ENCODE results near the gene PSTPIP1. TPM values are rescaled to one million over a fixed set of nuclear protein-coding genes. Genes with fewer than 3 reads are reported as not detected.

PSTPIP1 gene
- total RNA-seq, 3 donors from 2014 or later (not counting 1 experiment from before 2014, with no cell fraction given), result 218 to 316 (median 228) TPM

- H3K36me3 Mint-ChIP-seq, result no peaks in the 10 kb centered on the region
- no peak for ATAC-seq
- H3K36me3 ChIP-seq (ENCODE audit: control insufficient read depth, insufficient read depth, low read length), result peaks cover 33% of the 10 kb centered on the region
Observed at GRCh38 chr15:77010857-77011256, 15.9 kb downstream of the PSTPIP1 start.

GRCh38 chr15:77012117-77012712 lies 17.3 kb downstream of the PSTPIP1 start:
- H3K36me3 Mint-ChIP-seq, result no peaks in the 10 kb centered on the region
- peaks cover 99% of the 10 kb centered on the region for H3K4me1 ChIP-seq (ENCODE audit: control insufficient read depth, insufficient read depth, low read length)
- H3K27me3 Mint-ChIP-seq (ENCODE audit: low read depth in 2 of 2), result no peaks in the 10 kb centered on the region
- H3K27me3 ChIP-seq (ENCODE audit: control insufficient read depth, insufficient read depth, low read length), result no peaks in the 10 kb centered on the region
- H3K27ac Mint-ChIP-seq, result peak overlapping the region; percentile 96 to 99
- peak overlapping the region; percentile 90 for H3K4me3 Mint-ChIP-seq
- H3K4me1 Mint-ChIP-seq, result peaks cover 58 to 83% of the 10 kb centered on the region in 2 donors
- WGBS (ENCODE audit: insufficient coverage), result 94% methylated on average over 3 of the region's 3 CpGs
- H3K9me3 ChIP-seq (ENCODE audit: control insufficient read depth, insufficient read depth, low read length), result no peaks in the 10 kb centered on the region
- ATAC-seq (no peak), DNase-seq (no peak)
- no peak overlapping the region for H3K4me3 ChIP-seq (ENCODE audit: low read length)
- H3K36me3 ChIP-seq (ENCODE audit: control insufficient read depth, insufficient read depth, low read length), result peaks cover 31% of the 10 kb centered on the region
- no peaks in the 10 kb centered on the region for H3K9me3 Mint-ChIP-seq
- H3K27ac ChIP-seq (ENCODE audit: low read length), result peak overlapping the region; percentile 84
- TF ChIP-seq CTCF (IDR thresholded peaks at IDR 0.05), result no peak
- intact Hi-C loops (cut with micrococcal nuclease), result loop anchor here (5.0 kb wide), 2 partner anchors 80 to 170 kb away; partner anchors contain the start of gene RCN2

More at GRCh38 chr15:77010857-77011256, 15.9 kb downstream of the PSTPIP1 start:
- 37% methylated on average over 3 of the region's 4 CpGs for WGBS (ENCODE audit: insufficient coverage)
- DNase-seq, result peak in 1 of 2 donors; percentile 61
- Histone ChIP-seq H3K27me3 (ENCODE audit: control insufficient read depth, insufficient read depth, low read length) (no peaks in the 10 kb centered on the region), H3K4me3 (ENCODE audit: low read length) (no peak overlapping the region), H3K9me3 (ENCODE audit: control insufficient read depth, insufficient read depth, low read length) (no peaks in the 10 kb centered on the region), H3K4me1 (ENCODE audit: control insufficient read depth, insufficient read depth, low read length) (peaks cover 91% of the 10 kb centered on the region), H3K27ac (ENCODE audit: low read length) (peak overlapping the region; percentile 61)
- Mint-ChIP-seq H3K9me3 (no peaks in the 10 kb centered on the region), H3K4me3 (peak overlapping the region; percentile 49), H3K4me1 (peaks cover 64 to 84% of the 10 kb centered on the region in 2 donors), H3K27me3 (ENCODE audit: low read depth in 2 of 2) (no peaks in the 10 kb centered on the region), H3K27ac (peak overlapping the region; percentile 85 to 96)
- intact Hi-C loops (cut with micrococcal nuclease), result loop anchor here (5.0 kb wide), 2 partner anchors 79 to 171 kb away; partner anchors contain the start of gene RCN2
- TF ChIP-seq CTCF (IDR thresholded peaks at IDR 0.05), result no peak

GRCh38 chr15:77012868-77013267 lies 17.9 kb downstream of the PSTPIP1 start:
- H3K27me3 Mint-ChIP-seq (ENCODE audit: low read depth in 2 of 2), result no peaks in the 10 kb centered on the region
- H3K27me3 ChIP-seq (ENCODE audit: control insufficient read depth, insufficient read depth, low read length), result no peaks in the 10 kb centered on the region
- peaks cover 99% of the 10 kb centered on the region for H3K4me1 ChIP-seq (ENCODE audit: control insufficient read depth, insufficient read depth, low read length)
- H3K36me3 ChIP-seq (ENCODE audit: control insufficient read depth, insufficient read depth, low read length), result peaks cover 32% of the 10 kb centered on the region
- H3K27ac ChIP-seq (ENCODE audit: low read length), result peak overlapping the region; percentile 84
- H3K9me3 Mint-ChIP-seq, result no peaks in the 10 kb centered on the region
- ATAC-seq, result peak; percentile 43 to 56 (median 55)
- H3K4me1 Mint-ChIP-seq, result peaks cover 65 to 90% of the 10 kb centered on the region in 2 donors
- peak overlapping the region; percentile 5 for H3K4me3 ChIP-seq (ENCODE audit: low read length)
- TF ChIP-seq CTCF (IDR thresholded peaks at IDR 0.05), result no peak
- peak overlapping the region; percentile 90 for H3K4me3 Mint-ChIP-seq
- intact Hi-C loops (cut with micrococcal nuclease), result loop anchor here (5.0 kb wide), 2 partner anchors 81 to 169 kb away; partner anchors contain the start of gene RCN2
- H3K36me3 Mint-ChIP-seq, result no peaks in the 10 kb centered on the region
- 20% methylated on average over 4 of the region's 4 CpGs for WGBS (ENCODE audit: insufficient coverage)
- DNase-seq, result peak; percentile 57 to 80
- H3K9me3 ChIP-seq (ENCODE audit: control insufficient read depth, insufficient read depth, low read length), result no peaks in the 10 kb centered on the region
- peak overlapping the region; percentile 96 to 99 for H3K27ac Mint-ChIP-seq
